ENCODE measurements around the gene PRKACA.
A peak's percentile ranks its signal among the peaks of the same experiment; 100 is the strongest.
"Not testable (repeated sequence)": the region's sequence is repeated elsewhere in the genome, so short reads cannot be mapped to it uniquely, and the experiment has no call there.

PRKACA gene

GRCh38 chr19:14063105-14063504 is 54.5 kb downstream of the PRKACA start:
- DNase-seq = no peak

- no peak for DNase-seq
Measured at GRCh38 chr19:14062558-14062855, 55.1 kb downstream of the PRKACA start.

GRCh38 chr19:14061751-14062557 is 55.6 kb downstream of the PRKACA start, which contains the start of gene PALM3:
Gene PALM3, minus strand, starts transcription at chr19:14062076. Its CDS starts 96 bp downstream, at chr19:14061980.
- no peak for DNase-seq

GRCh38 chr19:14061081-14061749 is 56.3 kb downstream of the PRKACA start:
- DNase-seq = no peak

GRCh38 chr19:14059652-14060155 is 57.9 kb downstream of the PRKACA start:
- DNase-seq = no peak

GRCh38 chr19:14059093-14059480 is 58.5 kb downstream of the PRKACA start:
- peak; percentile 46 for DNase-seq

GRCh38 chr19:14058182-14059092 is 59.1 kb downstream of the PRKACA start:
- DNase-seq = no peak

- DNase-seq = no peak
Measured at GRCh38 chr19:14056741-14057356, 60.7 kb downstream of the PRKACA start.

GRCh38 chr19:14056069-14056666 is 61.4 kb downstream of the PRKACA start:
- no peak for DNase-seq

GRCh38 chr19:14055396-14055795 is 62.2 kb downstream of the PRKACA start:
- no peak for DNase-seq

GRCh38 chr19:14054721-14055120 is 62.8 kb downstream of the PRKACA start:
- DNase-seq = no peak

GRCh38 chr19:14054099-14054498 is 63.5 kb downstream of the PRKACA start:
- DNase-seq = no peak

GRCh38 chr19:14053500-14053899 is 64.1 kb downstream of the PRKACA start:
- DNase-seq = no peak

GRCh38 chr19:14053032-14053431 is 64.5 kb downstream of the PRKACA start:
- DNase-seq = no peak

GRCh38 chr19:14052470-14052869 is 65.1 kb downstream of the PRKACA start:
- no peak for DNase-seq

- DNase-seq = no peak
Measured at GRCh38 chr19:14051980-14052379, 65.6 kb downstream of the PRKACA start.

- not testable (repeated sequence) for DNase-seq
Measured at GRCh38 chr19:14050961-14051360, 66.6 kb downstream of the PRKACA start.

- DNase-seq = no peak
Measured at GRCh38 chr19:14050512-14050911, 67.0 kb downstream of the PRKACA start.

GRCh38 chr19:14048443-14049153 is 69.0 kb downstream of the PRKACA start:
- peak; percentile 80 for DNase-seq

GRCh38 chr19:14047866-14048265 is 69.7 kb downstream of the PRKACA start:
- DNase-seq = not testable (repeated sequence)
